Large intestine (tissue), 3 donors: ENCODE measurements around the gene ZNF775. TPM values are rescaled to one million over a fixed set of nuclear protein-coding genes. Genes with fewer than 3 reads are reported as not detected.

ENCODE experiments used
- DNase-seq, 2 donors: peaks; one replicate each; pipeline versions ENCODE4 v3.0.0 to v3.0.0-alpha.2; 2013
- H3K27ac ChIP-seq: one replicate; pipeline ENCODE4 v1.5.1; 2013; ENCODE audit warnings: low read length
- H3K27me3 ChIP-seq: 2 replicates; pipeline ENCODE4 v1.6.1; 2013; ENCODE audit warnings: low read length; ENCODE audit not compliant: control insufficient read depth, insufficient read depth
- H3K36me3 ChIP-seq: 2 replicates; pipeline ENCODE4 v1.6.1; 2013; ENCODE audit warnings: low read length; ENCODE audit not compliant: control insufficient read depth, insufficient read depth
- H3K4me1 ChIP-seq: one replicate; pipeline ENCODE4 v1.6.1; 2013; ENCODE audit warnings: low read length; ENCODE audit not compliant: control insufficient read depth, insufficient read depth
- H3K4me3 ChIP-seq: one replicate; pipeline ENCODE4 v1.5.1; 2013; ENCODE audit warnings: low read length
- H3K9me3 ChIP-seq: one replicate; pipeline ENCODE4 v1.6.1; 2013; ENCODE audit warnings: mild to moderate bottlenecking, low read depth, low read length, moderate library complexity; ENCODE audit not compliant: control insufficient read depth
- WGBS: methylation state at CpG from one replicate; pipeline ENCODE4 v1.1.5; 2013; ENCODE audit warnings: low lambda C conversion rate; ENCODE audit not compliant: insufficient coverage; 5-methylcytosine and 5-hydroxymethylcytosine counted together
- polyA plus RNA-seq: library from polyadenylated mRNA; unstranded; fragments of 120-200 nt; gene quantifications from one replicate; pipeline ENCODE4 v1.2.1, GENCODE V29; 2013

The ZNF775 gene
- polyA plus RNA-seq, 1 donor = 5.2 TPM

DNA sequence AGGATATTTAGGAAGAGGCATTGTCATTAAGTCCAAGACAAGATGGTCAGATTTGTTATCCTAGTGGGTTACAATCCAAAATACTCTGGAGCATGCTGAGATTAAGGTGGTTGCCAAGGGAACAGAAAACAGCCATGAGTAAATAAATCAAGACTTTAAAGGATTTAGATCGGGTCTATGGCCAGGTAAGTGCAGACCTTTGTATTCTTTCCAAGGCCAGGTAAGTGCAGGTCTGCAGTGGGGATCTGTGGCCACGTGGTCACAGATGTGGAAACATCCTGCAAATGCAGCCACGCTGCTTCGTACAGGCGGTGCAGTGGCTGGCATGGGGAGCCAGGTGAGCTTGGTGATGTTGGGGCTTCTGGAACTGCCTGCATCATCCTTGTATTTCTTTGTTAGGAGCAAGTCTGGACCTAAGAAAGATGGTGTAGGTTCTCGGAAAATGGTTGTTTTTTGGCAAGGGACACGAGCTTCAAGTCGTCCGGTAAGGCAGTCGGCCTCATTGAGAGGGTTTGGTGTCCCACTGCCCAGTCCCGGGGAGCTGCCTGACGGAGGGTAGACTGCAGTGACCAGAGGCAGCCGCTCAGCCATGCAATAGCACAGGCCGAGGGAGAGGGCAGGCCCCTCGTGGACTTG lies 21.8 kb downstream of the ZNF775 start:
- peak in 1 of 2 donors; percentile 53 for DNase-seq
- 63% methylated on average over 2 of the region's 15 CpGs for WGBS
- Histone ChIP-seq H3K4me3 (no peak overlapping the region), H3K27ac (peak overlapping the region; percentile 32), H3K36me3 (peaks cover 21% of the 10 kb centered on the region), H3K9me3 (peaks cover 5% of the 10 kb centered on the region), H3K27me3 (no peaks in the 10 kb centered on the region), H3K4me1 (peaks cover 42% of the 10 kb centered on the region)

GRCh38 chr7:150401424-150401790 lies 22.3 kb downstream of the ZNF775 start:
- no peaks in the 10 kb centered on the region for H3K27me3 ChIP-seq
- H3K9me3 ChIP-seq = peaks cover 5% of the 10 kb centered on the region
- H3K36me3 ChIP-seq = peaks cover 19% of the 10 kb centered on the region
- DNase-seq = no peak
- no peak overlapping the region for H3K4me3 ChIP-seq
- H3K4me1 ChIP-seq = peaks cover 47% of the 10 kb centered on the region
- WGBS = 100% methylated on average over 1 of the region's 1 CpG
- H3K27ac ChIP-seq = no peak overlapping the region

DNA sequence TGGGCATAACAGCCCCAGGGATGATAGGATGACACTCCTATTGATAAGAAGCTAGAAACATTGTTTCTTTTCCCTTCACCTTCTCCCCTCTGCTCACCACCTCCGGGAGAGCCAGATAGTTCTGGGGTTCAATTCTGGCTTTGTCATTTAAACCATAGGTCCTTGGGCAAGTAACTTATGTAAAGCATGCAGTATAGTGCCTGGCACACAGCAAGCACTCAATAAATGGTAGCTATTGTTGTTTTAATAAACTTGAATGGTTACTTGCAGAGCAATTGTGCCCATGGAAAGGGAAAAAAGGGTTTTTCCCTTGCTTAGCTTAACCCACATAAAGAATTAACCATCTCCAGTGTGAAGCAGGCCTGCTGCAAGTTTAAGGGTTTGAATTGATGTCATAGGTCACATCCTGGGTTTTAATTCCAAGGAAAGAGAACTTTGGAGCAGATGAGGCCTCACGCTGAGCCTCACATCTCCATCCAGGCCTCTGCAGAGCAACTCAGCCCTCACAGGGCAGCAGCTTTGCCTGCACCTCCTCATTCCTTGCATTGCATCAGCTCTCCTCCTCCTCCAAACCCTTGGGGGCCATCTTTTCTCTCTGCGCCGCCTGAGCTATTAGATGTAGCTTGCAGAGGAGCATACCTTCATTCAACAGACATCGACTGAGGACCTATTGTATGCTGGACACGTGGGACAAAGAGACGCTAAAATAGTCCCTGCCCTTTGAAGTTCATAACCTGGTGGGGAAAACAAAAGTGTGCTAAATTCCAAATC lies 22.9 kb downstream of the ZNF775 start:
- Histone ChIP-seq H3K4me1 (peaks cover 54% of the 10 kb centered on the region), H3K9me3 (no peaks in the 10 kb centered on the region), H3K27me3 (no peaks in the 10 kb centered on the region), H3K4me3 (no peak overlapping the region), H3K36me3 (peaks cover 15% of the 10 kb centered on the region), H3K27ac (no peak overlapping the region)
- no peak for DNase-seq
- no CpG with 5 or more reads among the region's 7 CpGs for WGBS

GRCh38 chr7:150402671-150403321 lies 23.7 kb downstream of the ZNF775 start:
- DNase-seq = peak in 1 of 2 donors; percentile 71
- H3K36me3 ChIP-seq = peaks cover 14% of the 10 kb centered on the region
- peaks cover 4% of the 10 kb centered on the region for H3K9me3 ChIP-seq
- no CpG with 5 or more reads among the region's 13 CpGs for WGBS
- no peak overlapping the region for H3K4me3 ChIP-seq
- no peaks in the 10 kb centered on the region for H3K27me3 ChIP-seq
- H3K4me1 ChIP-seq = peaks cover 57% of the 10 kb centered on the region
- no peak overlapping the region for H3K27ac ChIP-seq

DNA sequence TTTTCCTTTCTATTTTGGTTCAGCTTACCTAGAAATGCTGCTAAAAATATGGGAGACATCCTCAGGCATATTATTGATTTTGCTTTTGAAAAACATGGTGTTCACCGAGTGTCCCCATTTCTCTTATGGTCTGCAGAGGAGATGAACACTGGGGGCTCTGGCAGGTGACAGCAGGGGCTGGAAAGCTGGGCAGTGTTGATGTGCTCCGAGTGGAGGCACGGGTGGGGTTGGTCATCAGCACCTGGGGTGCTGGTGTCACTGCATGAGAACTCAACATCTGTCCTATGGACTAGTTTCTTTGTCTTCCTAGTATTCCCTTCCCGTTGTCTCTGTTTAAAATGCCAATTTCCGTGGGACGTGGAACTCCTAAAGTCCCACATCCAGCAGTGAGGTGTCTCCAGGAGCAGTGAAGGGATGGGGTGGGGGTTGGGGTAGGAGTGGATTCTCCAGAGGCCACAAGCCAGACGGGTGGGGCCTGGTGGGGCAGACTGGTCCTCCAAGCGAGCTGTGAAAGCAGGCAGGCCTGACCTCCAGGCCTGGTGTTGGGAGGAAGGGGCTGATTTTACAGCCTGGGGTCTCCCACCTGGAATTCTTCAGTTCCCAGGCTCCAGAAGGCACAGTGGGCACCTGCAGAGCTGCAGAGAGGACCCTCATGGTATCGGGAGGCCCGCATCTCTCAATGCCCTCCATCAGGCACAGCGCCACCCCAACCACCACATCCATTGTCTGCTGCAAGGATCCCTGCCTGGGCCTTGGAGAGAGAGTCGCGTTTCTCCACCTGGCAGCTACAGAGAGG lies 24.4 kb downstream of the ZNF775 start:
- Histone ChIP-seq H3K4me3 (no peak overlapping the region), H3K4me1 (peaks cover 57% of the 10 kb centered on the region), H3K27me3 (no peaks in the 10 kb centered on the region), H3K27ac (no peak overlapping the region), H3K9me3 (peaks cover 4% of the 10 kb centered on the region), H3K36me3 (peaks cover 6% of the 10 kb centered on the region)
- DNase-seq = peak in 1 of 2 donors; percentile 18
- no CpG with 5 or more reads among the region's 13 CpGs for WGBS

DNA sequence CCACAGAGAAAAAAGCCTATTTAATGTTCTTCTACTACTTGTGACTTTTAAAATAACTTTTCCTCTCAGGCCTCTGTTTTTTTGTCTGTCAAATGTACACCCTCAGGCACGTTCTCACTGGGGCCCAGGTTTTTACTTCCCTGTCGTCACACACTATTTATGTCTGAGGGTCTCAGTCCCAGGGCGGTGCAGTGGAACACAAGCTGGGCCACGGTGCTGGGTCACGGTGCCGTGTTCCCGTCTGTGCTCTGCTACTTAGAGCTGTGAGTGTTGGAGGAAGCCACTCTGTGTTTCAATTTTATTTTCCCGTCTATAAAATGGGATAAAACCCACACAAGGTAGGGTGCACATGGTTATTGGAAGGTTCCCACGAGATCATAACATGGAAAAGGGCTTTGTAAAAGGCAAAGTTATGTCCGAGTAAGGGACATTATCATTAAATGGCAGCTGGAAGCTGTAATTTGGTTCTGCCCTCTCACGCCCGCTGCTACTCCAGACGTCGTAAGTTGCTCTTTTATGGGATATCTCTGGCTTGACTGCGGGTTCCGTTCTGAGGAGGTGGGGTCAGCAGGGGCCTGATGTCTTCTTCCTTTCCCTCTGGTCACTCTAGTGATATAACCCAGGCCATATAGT lies 25.2 kb downstream of the ZNF775 start:
- peaks cover 4% of the 10 kb centered on the region for H3K9me3 ChIP-seq
- H3K4me3 ChIP-seq = peak overlapping the region; percentile 72
- peaks cover 57% of the 10 kb centered on the region for H3K4me1 ChIP-seq
- no peak for DNase-seq
- H3K27me3 ChIP-seq = no peaks in the 10 kb centered on the region
- H3K36me3 ChIP-seq = peaks cover 2% of the 10 kb centered on the region
- H3K27ac ChIP-seq = peak overlapping the region; percentile 81
- 13% methylated on average over 5 of the region's 16 CpGs for WGBS

DNA sequence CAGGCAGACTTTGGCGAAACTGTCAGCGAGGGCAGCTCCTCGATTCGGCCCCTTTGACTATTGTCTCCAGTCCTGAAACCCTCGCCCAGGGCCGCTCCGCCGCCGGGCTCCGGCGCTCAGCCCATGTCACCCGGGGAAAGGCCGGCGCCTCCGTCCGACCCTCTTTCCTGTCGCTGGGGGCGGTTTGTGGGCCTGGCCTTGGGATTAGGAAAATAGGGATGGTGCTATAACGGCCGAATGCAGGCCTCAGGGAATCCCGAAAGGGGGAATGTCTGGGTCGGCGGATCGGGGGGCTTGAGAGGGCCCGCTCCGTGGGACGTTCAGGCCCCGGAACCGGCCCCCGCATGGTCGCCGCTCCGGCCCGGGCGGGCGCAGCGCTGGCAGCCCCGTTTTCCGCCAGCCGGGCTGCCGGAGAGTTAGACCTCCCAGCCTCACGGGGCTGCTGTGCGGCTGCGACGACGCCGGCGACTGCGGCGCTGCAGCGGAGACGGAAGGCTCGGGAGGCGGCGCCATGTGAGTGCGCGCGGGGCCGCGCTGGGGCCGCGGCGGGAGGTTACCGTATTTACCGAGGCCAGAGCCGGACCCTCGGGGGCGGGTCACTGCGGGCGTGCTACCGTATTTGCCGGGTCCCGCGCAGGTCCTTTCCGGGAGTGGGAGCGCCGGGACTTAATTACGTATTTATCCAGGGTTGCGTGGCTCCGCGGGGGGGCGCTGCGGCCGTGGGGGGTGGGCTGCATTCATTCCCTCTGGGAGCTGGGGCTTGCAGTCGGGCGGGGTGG lies 25.9 kb downstream of the ZNF775 start:
- DNase-seq = peak; percentile 87 to 93
- WGBS = no CpG with 5 or more reads among the region's 86 CpGs

DNA sequence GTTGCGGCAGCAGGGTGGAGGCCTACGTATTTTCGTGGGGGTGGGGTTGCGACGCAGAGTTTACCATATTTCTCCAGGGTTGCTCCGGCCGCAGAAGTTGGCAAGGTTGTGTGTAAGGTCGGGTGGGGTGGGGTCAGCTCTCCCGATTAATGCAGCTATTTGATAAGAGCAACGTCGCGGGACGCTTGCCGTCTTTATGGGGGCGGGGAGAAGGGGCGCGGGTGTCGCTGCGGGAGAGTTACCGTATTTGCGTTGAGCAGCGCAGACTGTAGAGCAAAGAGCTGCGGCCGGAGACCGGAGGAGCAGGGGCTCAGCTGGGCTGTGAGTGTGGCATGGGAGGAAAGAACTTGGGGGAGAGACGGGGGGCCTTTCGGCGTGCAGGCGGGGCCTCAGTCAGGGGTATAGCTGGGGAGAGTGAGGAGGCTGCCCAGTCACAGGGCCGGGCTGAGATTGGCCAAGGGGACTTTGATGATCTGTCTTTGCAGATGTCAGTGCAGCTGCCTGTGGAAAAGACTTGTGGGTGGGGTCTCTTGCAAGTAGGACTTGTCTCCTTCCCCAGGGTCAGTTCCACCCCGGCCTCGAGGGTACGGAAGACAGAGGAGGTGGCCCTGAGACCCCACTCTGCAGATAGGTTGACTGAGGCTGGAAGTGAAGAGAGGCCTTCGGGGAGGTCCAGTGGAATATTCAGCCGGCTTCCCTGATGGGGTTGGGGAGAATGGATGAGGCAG lies 26.6 kb downstream of the ZNF775 start:
- H3K4me1 ChIP-seq = peaks cover 51% of the 10 kb centered on the region
- WGBS = no CpG with 5 or more reads among the region's 35 CpGs
- peaks cover 4% of the 10 kb centered on the region for H3K9me3 ChIP-seq
- DNase-seq = peak in 1 of 2 donors; percentile 37
- H3K36me3 ChIP-seq = peaks cover 13% of the 10 kb centered on the region
- no peaks in the 10 kb centered on the region for H3K27me3 ChIP-seq
- peak overlapping the region; percentile 72 for H3K4me3 ChIP-seq
- H3K27ac ChIP-seq = peak overlapping the region; percentile 81

More for the DNA sequence above, 25.9 kb downstream of the ZNF775 start:
- peaks cover 56% of the 10 kb centered on the region for H3K4me1 ChIP-seq
- no peaks in the 10 kb centered on the region for H3K27me3 ChIP-seq
- H3K36me3 ChIP-seq = peaks cover 6% of the 10 kb centered on the region
- peaks cover 4% of the 10 kb centered on the region for H3K9me3 ChIP-seq
- peak overlapping the region; percentile 81 for H3K27ac ChIP-seq
- peak overlapping the region; percentile 72 for H3K4me3 ChIP-seq

DNA sequence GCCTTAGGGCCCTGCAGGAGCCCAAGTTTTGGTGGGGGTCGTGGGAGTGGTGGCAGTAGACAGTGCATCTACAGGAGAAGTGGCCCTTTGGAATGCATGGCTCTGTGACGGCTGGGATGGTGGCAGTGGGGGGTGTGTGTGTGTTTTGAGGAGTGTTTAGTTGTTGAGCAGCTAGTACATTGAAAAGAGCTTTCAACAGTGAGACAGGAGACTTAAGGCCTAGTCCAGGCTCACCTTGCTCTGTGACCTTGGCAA lies 27.1 kb downstream of the ZNF775 start:
- Histone ChIP-seq H3K27me3 (no peaks in the 10 kb centered on the region), H3K4me1 (peaks cover 46% of the 10 kb centered on the region), H3K27ac (peak overlapping the region; percentile 81), H3K9me3 (peaks cover 4% of the 10 kb centered on the region), H3K36me3 (peaks cover 16% of the 10 kb centered on the region), H3K4me3 (peak overlapping the region; percentile 72)
- no peak for DNase-seq
- WGBS = no CpG with 5 or more reads among the region's 2 CpGs
